NOMO-1 treated with dmso at 0.1 percent for 144 hours (cell line): Measurements from ENCODE around the gene CDH18.

ENCODE experiments used
- DNase-seq: peaks from one replicate; lab custom pipeline; 2025; ENCODE audit not compliant: unreplicated experiment; lab: John Stamatoyannopoulos, UW

The CDH18 gene

GRCh38 chr5:19497229-19497815 lies 490.7 kb downstream of the CDH18 start:
- DNase-seq = no peak

GRCh38 chr5:19496056-19496455 lies 491.9 kb downstream of the CDH18 start:
- no peak for DNase-seq

GRCh38 chr5:19492861-19493260 lies 495.1 kb downstream of the CDH18 start:
- DNase-seq = no peak

- DNase-seq = no peak
Measured at GRCh38 chr5:19488786-19489185, 499.2 kb downstream of the CDH18 start.

- no peak for DNase-seq
Measured at GRCh38 chr5:19487480-19487879, 500.5 kb downstream of the CDH18 start.

GRCh38 chr5:19479562-19479961 lies 508.4 kb downstream of the CDH18 start:
- DNase-seq = no peak

- DNase-seq = no peak
Measured at GRCh38 chr5:19462019-19462418, 526.0 kb downstream of the CDH18 start.

GRCh38 chr5:19424506-19424905 lies 563.5 kb downstream of the CDH18 start:
- no peak for DNase-seq
